Liver (tissue), 10 donors: ENCODE measurements around the gene CATSPERE. TPM values are rescaled to one million over a fixed set of nuclear protein-coding genes. Genes with fewer than 3 reads are reported as not detected.
A peak's percentile ranks its signal among the peaks of the same experiment; 100 is the strongest.
"Not testable (repeated sequence)": the region's sequence is repeated elsewhere in the genome, so short reads cannot be mapped to it uniquely, and the experiment has no call there.

Experiments used
- DNase-seq: peaks from one replicate; pipeline ENCODE4 v3.0.0-alpha.2; 2017; ENCODE audit warnings: low spot score
- H3K27ac ChIP-seq, 2 donors: one replicate each; pipeline ENCODE4 v1.7.0; 2013; ENCODE audit warnings: inconsistent platforms in 2 of 2, low read length in 2 of 2, control low read depth in 1 of 2, low read depth in 1 of 2, mild to moderate bottlenecking in 1 of 2
- H3K27me3 ChIP-seq, 4 donors: one replicate each; pipeline versions ENCODE4 v1.6.1 to v1.7.0; 2013; ENCODE audit warnings: low read length in 3 of 4, inconsistent platforms in 1 of 4, mild to moderate bottlenecking in 1 of 4, moderate library complexity in 1 of 4; ENCODE audit not compliant: control insufficient read depth in 4 of 4, insufficient read depth in 4 of 4
- H3K36me3 ChIP-seq, 4 donors: one replicate each; pipeline versions ENCODE4 v1.6.1 to v1.7.0; 2013; ENCODE audit warnings: low read length in 3 of 4, mild to moderate bottlenecking in 3 of 4, low read depth in 1 of 4, moderate library complexity in 1 of 4; ENCODE audit not compliant: control insufficient read depth in 4 of 4, insufficient read depth in 3 of 4
- H3K4me1 ChIP-seq, 4 donors: one replicate each; pipeline versions ENCODE4 v1.6.1 to v1.7.0; 2013; ENCODE audit warnings: low read length in 3 of 4, mild to moderate bottlenecking in 3 of 4, moderate library complexity in 1 of 4; ENCODE audit not compliant: control insufficient read depth in 4 of 4, insufficient read depth in 4 of 4
- H3K4me3 ChIP-seq, 3 donors: one replicate each; pipeline versions ENCODE4 v1.6.1 to v1.7.0; 2013; ENCODE audit warnings: low read length in 3 of 3, control low read depth in 1 of 3, low read depth in 1 of 3, mild to moderate bottlenecking in 1 of 3
- H3K9ac ChIP-seq, 2 donors: one replicate each; pipeline ENCODE4 v1.7.0; 2013; ENCODE audit warnings: low read length in 2 of 2, mild to moderate bottlenecking in 2 of 2, moderate library complexity in 2 of 2, control low read depth in 1 of 2, low read depth in 1 of 2
- H3K9me3 ChIP-seq, 4 donors: one replicate each; pipeline versions ENCODE4 v1.6.1 to v1.7.0; 2013; ENCODE audit warnings: low read length in 3 of 4; ENCODE audit not compliant: control insufficient read depth in 4 of 4
- GABPA ChIP-seq, 2 donors: IDR thresholded peaks in 1 of 2; conservative IDR thresholded peaks in 1 of 2; 2 replicates each; pipeline ENCODE4 v1.6.1; 2016; ENCODE audit warnings: antibody characterized with exemption in 2 of 2, mild to moderate bottlenecking in 1 of 2, moderate library complexity in 1 of 2
- RXRA ChIP-seq, 2 donors: IDR thresholded peaks; 2 replicates each; pipeline ENCODE4 v1.6.1; 2017 to 2018; ENCODE audit warnings: antibody characterized with exemption in 2 of 2, mild to moderate bottlenecking in 1 of 2
- WGBS: extraction: QIAGEN DNeasy Blood & Tissue Kit; methylation state at CpG from one replicate; pipeline ENCODE4 v1.1.7; 2013; 5-methylcytosine and 5-hydroxymethylcytosine counted together
- polyA plus RNA-seq, 2 donors: library from polyadenylated mRNA; stranded (reverse) in 1 of 2; unstranded in 1 of 2; fragments of 200-250 nt in 1 of 2; fragments of >200 nt in 1 of 2; fragmentation: Nextera tagmentation in 1 of 2; extraction: Ambion mirVana in 1 of 2; gene quantifications; one replicate each; pipeline versions ENCODE4 v1.2.1 to v1.2.3, GENCODE V29; 2013 to 2015
- small RNA-seq: library from RNA; depleted of rRNA; stranded (forward); fragments of <200 nt; gene quantifications from one replicate; pipeline ENCODE3, GENCODE V24; 2014
- total RNA-seq, 2 donors: library from RNA; depleted of rRNA; stranded (reverse); fragments of >200 nt; gene quantifications; one replicate each; pipeline ENCODE4 v1.2.3, GENCODE V29; 2014
- donor health status: healthy.
- donor health status: healthy.
- donor health status: healthy.
- donor health status: healthy.
- donor health status: healthy.

The CATSPERE gene
- total and polyA plus RNA-seq, 4 donors = 0.15 to 0.79 (median 0.53) TPM

DNA sequence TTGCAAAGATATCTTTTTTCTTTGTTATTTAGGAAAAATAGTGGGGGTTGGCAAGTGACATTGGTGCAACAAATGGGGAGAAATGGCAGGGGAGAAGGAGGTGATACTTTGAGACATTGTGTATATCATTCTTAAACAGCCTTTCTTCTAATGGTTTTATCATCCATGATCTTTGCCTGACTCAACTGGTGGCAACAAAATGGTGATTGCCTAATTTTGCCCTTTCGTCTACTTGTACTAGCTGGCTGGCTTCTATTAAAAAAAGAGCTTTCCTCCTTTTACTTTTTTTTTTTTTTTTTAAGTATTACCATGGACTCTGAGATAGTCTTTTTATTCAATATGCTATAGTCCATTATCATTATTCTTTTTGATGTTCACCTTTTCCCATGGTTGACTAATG lies 219.6 kb downstream of the CATSPERE start:
- H3K27ac ChIP-seq = no peak overlapping the region
- 48% methylated on average over 1 of the region's 1 CpG for WGBS
- H3K27me3 ChIP-seq = no peaks in the 10 kb centered on the region
- no peak overlapping the region for H3K4me3 ChIP-seq
- DNase-seq = no peak
- no peak for TF ChIP-seq GABPA (IDR thresholded peaks at IDR 0.05 in 1 of 2, conservative IDR thresholded peaks at IDR 0.05 in 1 of 2)
- TF ChIP-seq RXRA (IDR thresholded peaks at IDR 0.05) = peak in 1 of 2 donors; percentile 22
- H3K4me1 ChIP-seq = peaks cover 0 to 5% (median 0%) of the 10 kb centered on the region in 4 donors
- H3K9ac ChIP-seq = no peak overlapping the region
- no peaks in the 10 kb centered on the region for H3K9me3 ChIP-seq
- no peaks in the 10 kb centered on the region for H3K36me3 ChIP-seq

DNA sequence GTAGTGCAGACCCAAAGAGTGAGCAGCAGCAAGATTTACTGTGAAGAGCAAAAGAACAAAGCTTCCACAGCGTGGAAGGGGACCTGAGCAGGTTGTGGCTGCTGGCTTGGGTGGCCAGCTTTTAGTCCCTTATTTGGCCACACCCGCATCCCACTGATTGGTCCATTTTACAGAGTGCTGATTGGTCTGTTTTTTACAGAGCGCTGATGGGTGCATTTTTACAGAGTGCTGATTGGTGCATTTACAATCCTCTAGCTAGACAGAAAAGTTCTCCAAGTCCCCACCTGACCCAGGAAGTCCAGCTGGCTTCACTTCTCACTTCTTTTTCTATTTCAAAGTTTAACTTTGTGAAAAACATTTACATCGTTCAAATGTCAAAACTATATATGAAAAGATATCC lies 221.0 kb downstream of the CATSPERE start:
- not testable (repeated sequence) for H3K27me3 ChIP-seq, H3K36me3 ChIP-seq, H3K4me1 ChIP-seq, H3K27ac ChIP-seq, DNase-seq, H3K9ac ChIP-seq, H3K9me3 ChIP-seq, H3K4me3 ChIP-seq
- WGBS = 98% methylated on average over 4 of the region's 4 CpGs

Small RNA genes lying within 50 kb of the gene (small RNA-seq; reads per million reads assigned to genes)
- not detected for gene CYCSP5

Other genes with a start within 250 kb of the CATSPERE start
- gene ADSS2, start 9.4 kb upstream of the CATSPERE start, total RNA-seq = 10 to 100 TPM; 13.5 to 17.3 TPM
- 10 to 100 TPM in 1 of 2 donors, 1 to 10 TPM in 1; 7.3 to 11.7 TPM for gene ADSS2, start 9.4 kb upstream of the CATSPERE start, polyA plus RNA-seq
- gene DESI2, start 191.9 kb downstream of the CATSPERE start, total RNA-seq = 10 to 100 TPM; 14.4 to 14.6 TPM
- 1 to 10 TPM; 5.7 to 8.9 TPM for gene DESI2, start 191.9 kb downstream of the CATSPERE start, polyA plus RNA-seq